Activated gamma-delta T cell treated with anti-CD3 and anti-CD28 coated beads, Interleukin-2, amount 50 U/mL, for 16 hours (primary cell): ENCODE measurements around the gene LAMA3.

ENCODE experiments used
- DNase-seq: peaks from one replicate; pipeline ENCODE4 v3.0.0-alpha.2; 2020; ENCODE audit warnings: low read depth

Gene LAMA3

DNA sequence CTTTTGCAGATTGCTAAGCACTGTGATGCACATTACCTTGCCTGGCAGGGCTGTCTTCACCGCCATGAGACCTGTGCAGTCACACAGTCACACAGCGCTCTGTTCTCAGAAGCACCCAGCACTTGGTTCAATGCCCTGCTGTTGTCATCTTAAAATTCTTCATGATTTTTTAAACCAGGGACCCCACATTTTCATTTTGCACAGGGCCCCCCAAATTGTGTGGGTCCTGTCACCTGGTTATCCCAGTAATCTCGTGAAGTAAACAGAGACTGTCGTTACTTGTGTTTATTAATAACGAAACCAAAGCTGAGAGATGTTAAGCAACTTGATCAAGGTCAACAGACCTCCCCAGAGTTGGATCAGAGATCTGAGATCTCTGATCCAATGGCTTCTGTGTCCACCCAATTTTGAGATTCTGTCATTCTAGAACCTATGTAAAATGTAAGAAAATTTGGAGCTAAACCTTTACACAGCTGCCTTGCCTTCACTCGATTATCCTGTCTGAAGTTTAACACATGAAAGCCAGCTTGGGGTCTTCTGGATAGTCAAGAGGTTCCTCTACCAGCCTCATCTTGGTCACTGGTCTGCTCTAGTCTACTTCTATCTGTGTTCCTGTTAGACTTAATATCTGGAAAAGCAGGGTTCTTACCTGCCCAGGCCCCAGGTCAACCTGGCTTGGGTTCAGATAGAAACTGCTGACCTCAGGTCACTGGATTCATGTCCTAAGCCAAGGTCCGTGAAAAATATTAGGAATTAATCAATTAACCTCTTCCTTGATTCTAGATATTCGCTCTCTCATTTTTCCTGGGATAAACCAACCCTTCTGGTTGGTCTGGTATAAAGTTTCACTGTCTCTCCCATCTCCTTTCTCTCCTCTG is 311.6 kb downstream of the LAMA3 start:
- no peak for DNase-seq

DNA sequence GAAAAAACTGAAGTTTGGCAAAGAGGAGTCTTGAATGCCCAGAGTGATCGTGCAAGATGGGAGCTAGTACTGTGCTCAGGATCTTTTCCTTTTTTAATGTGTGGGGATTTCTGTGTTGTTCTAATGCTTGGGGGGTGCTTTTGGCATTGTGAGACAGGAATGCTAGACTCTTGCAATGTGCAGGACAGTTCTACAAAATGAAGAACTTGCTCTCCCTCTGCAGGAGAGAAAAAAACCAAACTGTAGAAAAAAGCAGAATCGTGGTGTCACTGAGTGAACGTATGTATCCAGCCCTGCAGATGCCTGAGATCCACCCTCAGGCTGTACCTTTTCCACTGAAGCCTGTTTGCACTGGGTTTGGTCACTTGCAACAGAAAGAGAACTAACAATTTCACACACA is 313.2 kb downstream of the LAMA3 start:
- no peak for DNase-seq

DNA sequence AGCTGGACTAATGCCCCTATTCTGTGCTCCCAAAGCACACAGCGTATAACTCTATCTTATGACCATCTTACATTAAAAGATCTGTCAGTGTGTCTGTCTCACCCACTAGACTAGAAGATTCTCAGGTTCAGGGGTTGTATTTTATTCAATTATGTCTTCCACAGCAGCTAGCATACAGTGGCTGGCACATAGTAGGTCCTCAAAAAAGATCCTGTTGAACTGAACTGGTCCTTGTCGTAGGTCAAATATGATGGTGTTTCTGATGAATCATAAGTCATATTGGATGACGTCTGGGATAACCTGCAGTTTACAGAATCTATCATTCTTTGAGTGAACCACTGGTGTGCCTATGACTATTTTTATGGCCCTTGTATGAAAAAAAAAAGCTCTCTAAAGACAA is 314.0 kb downstream of the LAMA3 start:
- DNase-seq = no peak

DNA sequence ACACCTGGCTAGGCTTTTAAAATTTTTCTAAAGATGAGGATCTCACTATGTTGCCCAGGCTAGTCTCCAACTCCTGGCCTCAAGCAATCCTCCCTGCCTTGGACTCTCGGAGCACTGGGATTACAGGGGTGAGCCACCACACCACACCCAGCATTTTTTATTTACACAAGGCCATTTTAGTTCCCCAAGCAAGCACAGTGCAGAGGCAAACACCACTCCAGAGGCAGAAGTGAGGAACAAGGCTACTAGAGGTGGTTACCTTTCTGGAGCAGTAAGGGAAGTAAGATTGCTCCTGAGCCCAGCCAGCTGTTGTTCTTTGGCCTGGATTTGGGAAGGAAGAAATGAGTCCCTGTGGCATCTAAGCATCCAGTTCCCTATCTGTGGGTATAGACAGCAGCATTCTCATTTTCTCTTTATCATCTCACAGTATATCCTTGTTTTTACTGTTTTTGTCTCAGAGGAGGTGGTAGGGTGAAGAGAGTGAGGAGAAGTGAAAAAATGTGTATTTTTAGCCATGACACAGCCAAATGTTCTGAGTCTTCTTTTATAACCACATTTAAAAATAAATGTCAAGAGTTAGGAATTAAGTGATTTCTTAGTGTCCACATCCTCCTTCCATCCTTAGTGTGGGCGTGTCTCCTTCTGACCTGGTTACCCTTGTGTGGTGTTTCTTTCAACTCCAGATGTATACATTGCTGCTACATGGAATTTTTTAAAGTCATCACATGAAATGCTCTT is 314.8 kb downstream of the LAMA3 start:
- DNase-seq = no peak
